ENCODE results near the gene SERPINA5. TPM values are rescaled to one million over a fixed set of nuclear protein-coding genes. Genes with fewer than 3 reads are reported as not detected.

Gene SERPINA5
- 10 to 100 TPM in 1 of 4 donors, 1 to 10 TPM in 3; 2.9 to 12.8 (median 9.4) TPM for polyA plus RNA-seq (ENCODE audit: insufficient read length in 4 of 4)

- DNase-seq (ENCODE audit: low read depth in 4 of 4, low spot score in 3 of 4), result no peak
Observed at GRCh38 chr14:94581127-94581999, at the start of gene SERPINA5. TSS of gene SERPINA5 (plus strand) at chr14:94581426. CDS start at chr14:94587363, 5,937 bp downstream.

- DNase-seq (ENCODE audit: low read depth in 4 of 4, low spot score in 3 of 4), result no peak
Observed at GRCh38 chr14:94532447-94532846, 48.8 kb upstream of the SERPINA5 start.

GRCh38 chr14:94535506-94535905 is 45.7 kb upstream of the SERPINA5 start:
- DNase-seq (ENCODE audit: low read depth in 4 of 4, low spot score in 3 of 4), result no peak

- no peak for DNase-seq (ENCODE audit: low read depth in 4 of 4, low spot score in 3 of 4)
Observed at GRCh38 chr14:94536836-94537235, 44.4 kb upstream of the SERPINA5 start.

GRCh38 chr14:94538070-94538740 is 43.0 kb upstream of the SERPINA5 start:
- DNase-seq (ENCODE audit: low read depth in 4 of 4, low spot score in 3 of 4), result no peak

GRCh38 chr14:94539181-94539580 is 42.0 kb upstream of the SERPINA5 start:
- DNase-seq (ENCODE audit: low read depth in 4 of 4, low spot score in 3 of 4), result no peak

GRCh38 chr14:94540031-94540794 is 41.0 kb upstream of the SERPINA5 start:
- DNase-seq (ENCODE audit: low read depth in 4 of 4, low spot score in 3 of 4), result no peak

- DNase-seq (ENCODE audit: low read depth in 4 of 4, low spot score in 3 of 4), result no peak
Observed at GRCh38 chr14:94541234-94541975, 39.8 kb upstream of the SERPINA5 start.

- DNase-seq (ENCODE audit: low read depth in 4 of 4, low spot score in 3 of 4), result no peak
Observed at GRCh38 chr14:94542111-94542810, 39.0 kb upstream of the SERPINA5 start.

- no peak for DNase-seq (ENCODE audit: low read depth in 4 of 4, low spot score in 3 of 4)
Observed at GRCh38 chr14:94542811-94543440, 38.3 kb upstream of the SERPINA5 start.

- DNase-seq (ENCODE audit: low read depth in 4 of 4, low spot score in 3 of 4), result no peak
Observed at GRCh38 chr14:94543449-94544124, 37.6 kb upstream of the SERPINA5 start.

- DNase-seq (ENCODE audit: low read depth in 4 of 4, low spot score in 3 of 4), result no peak
Observed at GRCh38 chr14:94544726-94545125, 36.5 kb upstream of the SERPINA5 start.

GRCh38 chr14:94545131-94545841 is 35.9 kb upstream of the SERPINA5 start:
- DNase-seq (ENCODE audit: low read depth in 4 of 4, low spot score in 3 of 4), result no peak

- no peak for DNase-seq (ENCODE audit: low read depth in 4 of 4, low spot score in 3 of 4)
Observed at GRCh38 chr14:94547151-94547680, 34.0 kb upstream of the SERPINA5 start.

- no peak for DNase-seq (ENCODE audit: low read depth in 4 of 4, low spot score in 3 of 4)
Observed at GRCh38 chr14:94547726-94548125, 33.5 kb upstream of the SERPINA5 start.

GRCh38 chr14:94548131-94548998 is 32.9 kb upstream of the SERPINA5 start:
- no peak for DNase-seq (ENCODE audit: low read depth in 4 of 4, low spot score in 3 of 4)
